Measurements from ENCODE around the gene CENPO. TPM values are rescaled to one million over a fixed set of nuclear protein-coding genes. Genes with fewer than 3 reads are reported as not detected.

Gene CENPO
- total and polyA plus RNA-seq, 2 experiments from 2014 or later, result 9.7 to 14.6 TPM

DNA sequence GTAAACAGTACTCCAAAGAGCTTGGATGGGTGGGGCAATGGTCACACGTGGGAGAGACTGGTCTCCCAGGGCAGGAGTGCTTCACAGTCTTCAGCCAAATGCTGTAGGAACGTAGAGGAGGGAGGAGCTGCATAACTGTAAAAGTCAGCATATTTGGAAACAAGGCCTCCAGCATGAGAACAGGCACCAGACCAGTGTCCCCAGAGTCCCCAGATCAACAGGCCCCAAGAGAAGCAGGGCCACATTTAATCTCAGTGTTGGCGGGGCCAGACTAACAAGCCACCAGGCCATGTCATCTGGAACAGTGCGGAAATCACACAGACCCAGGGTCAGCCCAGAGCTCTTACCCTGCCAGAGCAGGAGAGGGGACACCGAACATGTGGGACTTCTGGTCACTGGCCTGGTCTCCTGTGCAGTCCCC, 63.6 kb downstream of the CENPO start:
- no peak overlapping the region for H3K27ac ChIP-seq
- no peak overlapping the region for H2AFZ ChIP-seq
- H3K4me3 ChIP-seq, result no peak overlapping the region
- H3K79me2 ChIP-seq, result no peaks in the 10 kb centered on the region
- no peaks in the 10 kb centered on the region for H4K20me1 ChIP-seq (ENCODE audit: insufficient read depth, poor library complexity, severe bottlenecking)
- DNase-seq (ENCODE audit: low spot score), result no peak
- TF ChIP-seq, protein P1, sequence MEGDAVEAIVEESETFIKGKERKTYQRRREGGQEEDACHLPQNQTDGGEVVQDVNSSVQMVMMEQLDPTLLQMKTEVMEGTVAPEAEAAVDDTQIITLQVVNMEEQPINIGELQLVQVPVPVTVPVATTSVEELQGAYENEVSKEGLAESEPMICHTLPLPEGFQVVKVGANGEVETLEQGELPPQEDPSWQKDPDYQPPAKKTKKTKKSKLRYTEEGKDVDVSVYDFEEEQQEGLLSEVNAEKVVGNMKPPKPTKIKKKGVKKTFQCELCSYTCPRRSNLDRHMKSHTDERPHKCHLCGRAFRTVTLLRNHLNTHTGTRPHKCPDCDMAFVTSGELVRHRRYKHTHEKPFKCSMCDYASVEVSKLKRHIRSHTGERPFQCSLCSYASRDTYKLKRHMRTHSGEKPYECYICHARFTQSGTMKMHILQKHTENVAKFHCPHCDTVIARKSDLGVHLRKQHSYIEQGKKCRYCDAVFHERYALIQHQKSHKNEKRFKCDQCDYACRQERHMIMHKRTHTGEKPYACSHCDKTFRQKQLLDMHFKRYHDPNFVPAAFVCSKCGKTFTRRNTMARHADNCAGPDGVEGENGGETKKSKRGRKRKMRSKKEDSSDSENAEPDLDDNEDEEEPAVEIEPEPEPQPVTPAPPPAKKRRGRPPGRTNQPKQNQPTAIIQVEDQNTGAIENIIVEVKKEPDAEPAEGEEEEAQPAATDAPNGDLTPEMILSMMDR (IDR thresholded peaks at IDR 0.05; ENCODE audit: poor library complexity), result no peak
- TF ChIP-seq EZH2 (IDR thresholded peaks at IDR 0.05; ENCODE audit: borderline replicate concordance) (no peak), EZH2phosphoT487 (IDR thresholded peaks at IDR 0.05; ENCODE audit: low read depth, severe bottlenecking, unreplicated experiment) (no peak)
- WGBS (ENCODE audit: low lambda C conversion rate, missing lambda C conversion rate), result 87% methylated on average over 5 of the region's 5 CpGs
- H3K36me3 ChIP-seq (replicated peaks; ENCODE audit: insufficient read depth, low read depth), result no peaks in the 10 kb centered on the region
- no peaks in the 10 kb centered on the region for H3K9me3 ChIP-seq (ENCODE audit: low read depth)
- H3K27me3 ChIP-seq, result no peaks in the 10 kb centered on the region
- peaks cover 25% of the 10 kb centered on the region for H3K4me1 ChIP-seq (ENCODE audit: insufficient read depth)
- no peaks in the 10 kb centered on the region for H3K9me2 ChIP-seq (replicated peaks; ENCODE audit: insufficient read depth)
- no peak overlapping the region for H3K4me2 ChIP-seq

DNA sequence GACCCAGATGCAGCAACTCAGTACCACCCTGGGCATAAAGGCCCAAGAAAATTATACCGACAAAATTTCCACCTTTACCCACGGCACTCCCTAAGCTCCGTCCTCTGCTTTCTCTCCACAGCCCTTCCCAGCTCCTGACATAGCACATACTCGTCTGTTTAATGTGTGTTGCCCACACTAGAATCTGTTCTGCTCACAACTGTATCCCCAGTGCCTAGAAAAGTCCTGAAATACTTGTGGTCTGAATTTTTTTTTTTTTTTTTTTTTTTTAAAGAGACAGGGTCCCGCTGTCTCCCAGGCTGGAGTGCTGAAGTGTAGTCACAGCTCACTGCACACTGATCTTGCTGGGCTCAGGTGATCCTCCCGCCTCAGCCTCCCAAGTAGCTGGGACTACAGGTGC, 64.5 kb downstream of the CENPO start:
- Histone ChIP-seq H3K4me2 (no peak overlapping the region), H2AFZ (no peak overlapping the region), H3K9me2 (replicated peaks; ENCODE audit: insufficient read depth) (no peaks in the 10 kb centered on the region), H3K4me1 (ENCODE audit: insufficient read depth) (peaks cover 25% of the 10 kb centered on the region), H3K36me3 (replicated peaks; ENCODE audit: insufficient read depth, low read depth) (no peaks in the 10 kb centered on the region), H3K4me3 (no peak overlapping the region), H4K20me1 (ENCODE audit: insufficient read depth, poor library complexity, severe bottlenecking) (no peaks in the 10 kb centered on the region), H3K9me3 (ENCODE audit: low read depth) (no peaks in the 10 kb centered on the region), H3K79me2 (no peaks in the 10 kb centered on the region), H3K27ac (no peak overlapping the region), H3K27me3 (no peaks in the 10 kb centered on the region)
- TF ChIP-seq EZH2 (IDR thresholded peaks at IDR 0.05; ENCODE audit: borderline replicate concordance), result no peak
- no peak for DNase-seq (ENCODE audit: low spot score)
- 89% methylated on average over 6 of the region's 6 CpGs for WGBS (ENCODE audit: low lambda C conversion rate, missing lambda C conversion rate)

DNA sequence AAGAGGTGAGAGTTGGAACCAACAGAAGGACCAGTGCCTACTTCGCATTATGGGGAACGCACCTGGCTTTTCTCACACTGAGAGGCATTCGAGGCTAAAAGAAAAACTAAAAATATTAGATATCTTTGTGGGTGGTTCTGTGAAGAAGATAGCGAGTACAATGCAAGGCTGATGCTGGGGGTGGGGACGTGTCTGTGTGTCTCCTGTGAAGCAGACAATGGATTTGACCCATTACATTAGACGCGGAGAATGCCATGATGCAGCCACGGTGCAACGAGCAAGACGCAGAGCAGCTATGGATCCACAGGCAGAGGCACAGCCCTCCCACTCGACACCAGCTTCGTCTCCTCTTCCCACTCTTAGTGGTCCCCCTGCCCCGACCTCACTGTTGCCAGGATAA, 65.8 kb downstream of the CENPO start:
- DNase-seq (ENCODE audit: low spot score), result no peak

DNA sequence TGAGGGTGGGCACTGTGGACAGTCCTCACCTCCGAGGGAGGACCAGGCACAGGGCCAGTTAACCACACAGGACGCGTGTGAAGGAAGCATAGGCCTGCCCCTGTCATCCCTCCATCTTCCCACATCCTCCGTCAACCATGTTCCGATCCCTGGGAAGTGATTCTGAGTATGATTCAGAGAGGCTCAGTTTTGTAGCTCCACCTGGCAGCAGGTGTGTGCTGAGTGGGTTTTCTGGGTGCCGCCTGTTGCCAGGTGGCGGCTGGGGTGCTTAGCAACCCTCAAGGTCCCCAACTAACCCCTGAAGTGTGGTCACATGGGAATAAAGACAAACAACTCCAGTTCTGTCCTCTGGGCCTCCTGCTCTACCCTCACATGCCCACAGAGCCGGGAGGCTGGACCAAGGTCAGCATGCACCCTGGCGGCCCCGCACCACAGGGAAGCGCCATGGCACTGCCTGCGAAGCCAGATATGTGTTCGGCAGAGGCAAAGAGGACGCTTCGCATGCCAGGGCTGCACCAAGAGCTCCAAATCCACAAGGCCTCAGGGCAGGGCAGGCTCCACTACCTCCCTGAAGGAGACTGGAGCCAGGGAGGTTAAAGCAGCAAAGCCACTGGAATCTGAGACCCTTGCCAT, 66.9 kb downstream of the CENPO start:
- no peaks in the 10 kb centered on the region for H3K27me3 ChIP-seq
- peaks cover 13% of the 10 kb centered on the region for H3K4me1 ChIP-seq (ENCODE audit: insufficient read depth)
- no peaks in the 10 kb centered on the region for H4K20me1 ChIP-seq (ENCODE audit: insufficient read depth, poor library complexity, severe bottlenecking)
- no peak overlapping the region for H3K4me3 ChIP-seq
- DNase-seq (ENCODE audit: low spot score), result no peak
- H3K27ac ChIP-seq, result no peak overlapping the region
- 96% methylated on average over 15 of the region's 15 CpGs for WGBS (ENCODE audit: low lambda C conversion rate, missing lambda C conversion rate)
- no peaks in the 10 kb centered on the region for H3K9me3 ChIP-seq (ENCODE audit: low read depth)
- H3K9me2 ChIP-seq (replicated peaks; ENCODE audit: insufficient read depth), result no peaks in the 10 kb centered on the region
- H3K79me2 ChIP-seq, result no peaks in the 10 kb centered on the region
- H3K36me3 ChIP-seq (replicated peaks; ENCODE audit: insufficient read depth, low read depth), result no peaks in the 10 kb centered on the region
- H3K4me2 ChIP-seq, result no peak overlapping the region
- no peak overlapping the region for H2AFZ ChIP-seq
- no peak for TF ChIP-seq EZH2phosphoT487 (IDR thresholded peaks at IDR 0.05; ENCODE audit: low read depth, severe bottlenecking, unreplicated experiment)

More for the DNA sequence above, 65.8 kb downstream of the CENPO start:
- no peak overlapping the region for H3K4me3 ChIP-seq
- peaks cover 24% of the 10 kb centered on the region for H3K4me1 ChIP-seq (ENCODE audit: insufficient read depth)
- no peaks in the 10 kb centered on the region for H3K79me2 ChIP-seq
- H3K36me3 ChIP-seq (replicated peaks; ENCODE audit: insufficient read depth, low read depth), result no peaks in the 10 kb centered on the region
- H3K4me2 ChIP-seq, result no peak overlapping the region
- H3K27me3 ChIP-seq, result no peaks in the 10 kb centered on the region
- WGBS (ENCODE audit: low lambda C conversion rate, missing lambda C conversion rate), result 96% methylated on average over 13 of the region's 13 CpGs
- no peaks in the 10 kb centered on the region for H4K20me1 ChIP-seq (ENCODE audit: insufficient read depth, poor library complexity, severe bottlenecking)
- no peak overlapping the region for H2AFZ ChIP-seq
- TF ChIP-seq, protein P1 (IDR thresholded peaks at IDR 0.05; ENCODE audit: poor library complexity), result no peak
- TF ChIP-seq EZH2 (IDR thresholded peaks at IDR 0.05; ENCODE audit: borderline replicate concordance), result no peak
- no peak for TF ChIP-seq EZH2phosphoT487 (IDR thresholded peaks at IDR 0.05; ENCODE audit: low read depth, severe bottlenecking, unreplicated experiment)
- H3K9me3 ChIP-seq (ENCODE audit: low read depth), result no peaks in the 10 kb centered on the region
- no peak overlapping the region for H3K27ac ChIP-seq
- H3K9me2 ChIP-seq (replicated peaks; ENCODE audit: insufficient read depth), result no peaks in the 10 kb centered on the region
